ENCODE results near the gene NTM. TPM values are rescaled to one million over a fixed set of nuclear protein-coding genes. Genes with fewer than 3 reads are reported as not detected.
"Not testable (repeated sequence)": the region's sequence is repeated elsewhere in the genome, so short reads cannot be mapped to it uniquely, and the experiment has no call there.

NTM gene
- total and polyA plus RNA-seq, 2 of the 8 experiments (the other 6 are each of a cell fraction or from before 2014, with no cell fraction given), result 13.4 to 20.0 TPM

- TF ChIP-seq ATF2 (IDR thresholded peaks at IDR 0.05; ENCODE audit: low read length) (no peak), FOSL1 (IDR thresholded peaks at IDR 0.05; ENCODE audit: insufficient read depth, low read depth, low read length) (no peak)
Measured at GRCh38 chr11:132068556-132068955, 698.1 kb downstream of the NTM start (continued).

GRCh38 chr11:132069593-132069992 is 699.2 kb downstream of the NTM start:
- H3K36me3 ChIP-seq (ENCODE audit: control insufficient read depth in 2 of 4, insufficient read depth in 4 of 4, low read length in 3 of 4); H3K4ac ChIP-seq (replicated peaks; ENCODE audit: insufficient read length, low read depth, low read length); H3K4me3 ChIP-seq (ENCODE audit: extremely low read depth in 1 of 4, insufficient read depth in 2 of 4, low read depth in 3 of 4, low read length in 4 of 4); H4K20me1 ChIP-seq (replicated peaks in 1 of 2; ENCODE audit: control insufficient read depth in 1 of 2, insufficient read depth in 2 of 2, low read length in 2 of 2); FAIRE-seq; H3K23ac ChIP-seq (ENCODE audit: insufficient read length); H3K23me2 ChIP-seq (ENCODE audit: low read depth, low read length); H3K79me1 ChIP-seq (ENCODE audit: low read depth, low read length); H2BK20ac ChIP-seq (ENCODE audit: low read length); H3K56ac ChIP-seq (replicated peaks; ENCODE audit: insufficient read length, low read depth, low read length); H2BK120ac ChIP-seq (replicated peaks; ENCODE audit: low read depth, low read length); H4K91ac ChIP-seq (replicated peaks; ENCODE audit: insufficient read length, low read length); H3K14ac ChIP-seq (ENCODE audit: insufficient read length); H3K79me2 ChIP-seq (ENCODE audit: control insufficient read depth in 1 of 2, insufficient read depth in 2 of 2, low read length in 2 of 2); H4K5ac ChIP-seq (ENCODE audit: insufficient read length, low read depth, low read length); H3K9me3 ChIP-seq (ENCODE audit: insufficient read depth in 2 of 2, low read depth in 1 of 2, low read length in 1 of 2); H3K4me1 ChIP-seq (replicated peaks in 1 of 4; ENCODE audit: control insufficient read depth in 3 of 4, insufficient read depth in 4 of 4, low read length in 3 of 4); DNase-seq (ENCODE audit: low read depth in 1 of 2, low spot score in 2 of 2); H3K27me3 ChIP-seq (replicated peaks in 1 of 4; ENCODE audit: control insufficient read depth in 3 of 4, extremely low read depth in 1 of 4, insufficient read depth in 3 of 4, low read length in 3 of 4); H3K18ac ChIP-seq (ENCODE audit: extremely low read depth, low read length); H4K8ac ChIP-seq (ENCODE audit: extremely low read depth, insufficient read depth, low read length); H2BK15ac ChIP-seq (ENCODE audit: low read length); H3K4me2 ChIP-seq (ENCODE audit: insufficient read depth in 1 of 2, low read depth in 2 of 2, low read length in 2 of 2); H3K27ac ChIP-seq (ENCODE audit: low read depth, low read length); POLR2A ChIA-PET (ENCODE audit: partially characterized antibody); H2AFZ ChIP-seq (ENCODE audit: low read length); H2BK5ac ChIP-seq (ENCODE audit: low read depth, low read length): not testable (repeated sequence)
- peak overlapping the region; percentile 89; the same call in 1 of the 2 replicates for H2AK5ac ChIP-seq (ENCODE audit: low read depth, low read length)
- 0 out of 7 replicates have a peak overlapping the region, but pooled peaks of 1 of the 4 experiments have one; percentile 4 for H3K9ac ChIP-seq (replicated peaks in 1 of 4; ENCODE audit: extremely low read depth in 1 of 4, low read depth in 3 of 4, low read length in 3 of 4)
- 0 out of 2 replicates have a peak overlapping the region, but pooled peaks have one; percentile 30 for H2BK12ac ChIP-seq (ENCODE audit: low read depth, low read length)
- CTCF ChIA-PET (ENCODE audit: partially characterized antibody), result interaction anchor here (0.7 kb wide), 1 partner anchor 182 kb away, joined by 3 read pairs; no protein-coding TSS in a partner anchor
- 91% methylated on average over 15 of the region's 15 CpGs; no CpG with 5 or more reads in 1 of the 2 experiments for WGBS, 2 experiments (ENCODE audit: extremely low coverage in 1 of 2, insufficient coverage in 1 of 2, insufficient read length in 1 of 2, insufficient replicate concordance in 2 of 2, low coverage in 1 of 2, low lambda C conversion rate in 2 of 2, missing lambda C conversion rate in 1 of 2)
